Adrenal gland (tissue), 12 donors: ENCODE measurements around the gene LPAR2. TPM values are rescaled to one million over a fixed set of nuclear protein-coding genes. Genes with fewer than 3 reads are reported as not detected.
A peak's percentile ranks its signal among the peaks of the same experiment; 100 is the strongest.
"Not testable (repeated sequence)": the region's sequence is repeated elsewhere in the genome, so short reads cannot be mapped to it uniquely, and the experiment has no call there.

Source experiments
- DNase-seq, 7 donors: peaks; one replicate each; pipeline ENCODE4 v3.0.0-alpha.2; 2019 to 2020
- H3K27ac ChIP-seq, 5 donors: fragments of 200-600 bp; sonication (generic) in 4 of 5; 1 replicate in 3 of 5; 2 replicates in 2 of 5; pipeline versions ENCODE4 v1.5.1 to v1.8.0; 2016 to 2020; ENCODE audit warnings: mild to moderate bottlenecking in 1 of 5
- H3K27me3 ChIP-seq: fragments of 200-600 bp; 2 replicates; pipeline ENCODE4 v1.8.0; 2021
- H3K36me3 ChIP-seq, 2 donors: fragments of 200-600 bp; replicated peaks in 1 of 2; 1 replicate in 1 of 2; 2 replicates in 1 of 2; pipeline versions ENCODE4 v1.5.1 to v1.8.0; 2018 to 2022
- H3K4me1 ChIP-seq, 2 donors: fragments of 200-600 bp; replicated peaks in 1 of 2; 1 replicate in 1 of 2; 2 replicates in 1 of 2; pipeline versions ENCODE4 v1.5.1 to v1.8.0; 2018 to 2021
- H3K4me3 ChIP-seq, 4 donors: fragments of 200-600 bp; sonication (generic) in 3 of 4; one replicate each; pipeline ENCODE4 v1.5.1; 2016 to 2018
- H3K9me3 ChIP-seq, 3 donors: fragments of 200-600 bp; sonication (generic) in 1 of 3; replicated peaks in 1 of 3; 1 replicate in 2 of 3; 2 replicates in 1 of 3; pipeline versions ENCODE4 v1.5.1 to v1.8.0; 2016 to 2021
- CTCF ChIP-seq, 6 experiments: fragments of 450-650 bp in 4 of 6; fragments of 200-600 bp in 2 of 6; sonication (generic) in 1 of 6; IDR thresholded peaks; 1 replicate in 5 of 6; 2 replicates in 1 of 6; pipeline versions ENCODE4 v1.5.1 to v1.8.0; 2016 to 2021; ENCODE audit warnings: antibody characterized with exemption in 6 of 6, mild to moderate bottlenecking in 2 of 6, moderate library complexity in 1 of 6
- POLR2A ChIP-seq, 2 donors: fragments of 450-650 bp; IDR thresholded peaks; one replicate each; pipeline ENCODE4 v1.6.1; 2017; ENCODE audit warnings: antibody characterized with exemption in 2 of 2, mild to moderate bottlenecking in 2 of 2, moderate library complexity in 1 of 2
- WGBS, 4 donors: extraction: QIAGEN DNeasy Blood & Tissue Kit in 2 of 4; methylation state at CpG; one replicate each; pipeline versions ENCODE4 v1.1.5 to v1.1.7; 2013 to 2017; 5-methylcytosine and 5-hydroxymethylcytosine counted together
- intact Hi-C, 2 donors: fragments of 100-400 bp; cut with DNase I; formaldehyde crosslinking; loops; one replicate each; pipeline versions ENCODE4 v1.14.1 to v1.15.0; 2022 to 2023
- polyA plus RNA-seq, 3 donors: library from polyadenylated mRNA; stranded (reverse); fragments of 200-250 nt in 2 of 3; fragments of 350-450 nt in 1 of 3; fragmentation: Illumina TruSeq in 1 of 3; extraction: RNeasy Lipid Tissue Mini Kit (QIAGEN cat#74804) in 1 of 3; gene quantifications; one replicate each; pipeline ENCODE4 v1.2.3, GENCODE V29; 2013 to 2014
- total RNA-seq, 9 donors: library from RNA; depleted of rRNA in 4 of 9; stranded (reverse); fragments of >200 nt in 4 of 9; fragments of 120-200 nt in 1 of 9; fragmentation: NEBNext Ultra II Directional in 1 of 9; extraction: Animal tissue kit (Norgen Biotek cat#: 25700) in 1 of 9; gene quantifications; one replicate each; pipeline versions ENCODE4 v1.1.0 to v1.2.4, GENCODE V29; 2013 to 2023
- donor health status: healthy with polysubstance abuse.
- donor health status: Bipolar disorder and iron deficiency.
- donor health status: DM: yes; HTN: yes; CAD: no.
- donor health status: DM: no; HTN: no; CAD: no.
- donor health status: DM: no; HTN: no; CAD: no.
- donor health status: DM: yes; HTN: yes; CAD: no.

LPAR2 gene
- total and polyA plus RNA-seq, 12 donors = 0.93 to 10.5 (median 3.7) TPM

GRCh38 chr19:19672816-19673215 is 44.8 kb upstream of the LPAR2 start:
- Histone ChIP-seq H3K27me3 (no peaks in the 10 kb centered on the region), H3K36me3 (peaks cover 0 to 11% of the 10 kb centered on the region in 2 donors), H3K9me3 (no peaks in the 10 kb centered on the region), H3K27ac (no peak overlapping the region), H3K4me3 (no peak overlapping the region), H3K4me1 (peaks cover 5% of the 10 kb centered on the region in 2 donors)
- no peak for TF ChIP-seq CTCF (IDR thresholded peaks at IDR 0.05)
- no peak for TF ChIP-seq POLR2A (IDR thresholded peaks at IDR 0.05)
- peak in 1 of 7 donors; percentile 34 for DNase-seq
- intact Hi-C loops = no loop called here
- WGBS, 4 donors = 95 to 98% (median 97%) methylated on average over 3 of the region's 3 CpGs

- 79 to 84% (median 82%) methylated on average over 10 of the region's 10 CpGs for WGBS, 4 donors
- Histone ChIP-seq H3K4me3 (peak overlapping the region in 1 of 4 donors; percentile 95), H3K9me3 (no peaks in the 10 kb centered on the region)
These were observed 42.1 kb upstream of the LPAR2 start for GRCh38 chr19:19670070-19670551.

GRCh38 chr19:19668230-19669012 is 40.4 kb upstream of the LPAR2 start, which contains the start of gene ZNF101:
ZNF101 (plus strand) TSS chr19:19668839; CDS start chr19:19668964, 125 bp downstream.
- H3K27me3 ChIP-seq = no peaks in the 10 kb centered on the region
- H3K27ac ChIP-seq = peak within 1 kb of the TSS in 4 of 5 donors; percentile 57 to 91 (median 70)
- H3K9me3 ChIP-seq = no peaks in the 10 kb centered on the region
- H3K4me3 ChIP-seq = peak within 1 kb of the TSS; percentile 40 to 95 (median 81)
- H3K4me1 ChIP-seq = peaks cover 5% of the 10 kb centered on the region in 2 donors
- peak in 1 of 2 donors; percentile 16 for TF ChIP-seq POLR2A (IDR thresholded peaks at IDR 0.05)
- TF ChIP-seq CTCF (IDR thresholded peaks at IDR 0.05) = no peak
- intact Hi-C loops = no loop called here
- no peaks in the 10 kb centered on the region for H3K36me3 ChIP-seq
- peak; percentile 89 to 96 (median 92) for DNase-seq
- 4 to 10% (median 7%) methylated on average over 14 to 36 of the region's 36 CpGs for WGBS, 4 donors

More at GRCh38 chr19:19670070-19670551, 42.1 kb upstream of the LPAR2 start:
- intact Hi-C loops = no loop called here
- no peaks in the 10 kb centered on the region for H3K27me3 ChIP-seq
- peak in 2 of 7 donors; percentile 17 to 46 for DNase-seq
- H3K36me3 ChIP-seq = no peaks in the 10 kb centered on the region
- no peak overlapping the region for H3K27ac ChIP-seq
- peaks cover 5% of the 10 kb centered on the region in 2 donors for H3K4me1 ChIP-seq
- TF ChIP-seq CTCF (IDR thresholded peaks at IDR 0.05) (no peak), POLR2A (IDR thresholded peaks at IDR 0.05) (no peak)

- H3K36me3 ChIP-seq, H3K27me3 ChIP-seq, intact Hi-C loops, H3K4me3 ChIP-seq, H3K9me3 ChIP-seq, H3K27ac ChIP-seq: not testable (repeated sequence)
- WGBS, 4 donors = 91 to 97% (median 96%) methylated on average over 20 to 22 of the region's 22 CpGs
- peaks cover 17 to 28% of the 10 kb centered on the region in 2 donors for H3K4me1 ChIP-seq
- DNase-seq = peak in 1 of 7 donors; percentile 48
These were observed 37.5 kb upstream of the LPAR2 start for GRCh38 chr19:19665420-19665948.
